ENCODE results near the gene CORO2A.
A peak's percentile ranks its signal among the peaks of the same experiment; 100 is the strongest.

The CORO2A gene, protein sequence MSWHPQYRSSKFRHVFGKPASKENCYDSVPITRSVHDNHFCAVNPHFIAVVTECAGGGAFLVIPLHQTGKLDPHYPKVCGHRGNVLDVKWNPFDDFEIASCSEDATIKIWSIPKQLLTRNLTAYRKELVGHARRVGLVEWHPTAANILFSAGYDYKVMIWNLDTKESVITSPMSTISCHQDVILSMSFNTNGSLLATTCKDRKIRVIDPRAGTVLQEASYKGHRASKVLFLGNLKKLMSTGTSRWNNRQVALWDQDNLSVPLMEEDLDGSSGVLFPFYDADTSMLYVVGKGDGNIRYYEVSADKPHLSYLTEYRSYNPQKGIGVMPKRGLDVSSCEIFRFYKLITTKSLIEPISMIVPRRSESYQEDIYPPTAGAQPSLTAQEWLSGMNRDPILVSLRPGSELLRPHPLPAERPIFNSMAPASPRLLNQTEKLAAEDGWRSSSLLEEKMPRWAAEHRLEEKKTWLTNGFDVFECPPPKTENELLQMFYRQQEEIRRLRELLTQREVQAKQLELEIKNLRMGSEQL

DNA sequence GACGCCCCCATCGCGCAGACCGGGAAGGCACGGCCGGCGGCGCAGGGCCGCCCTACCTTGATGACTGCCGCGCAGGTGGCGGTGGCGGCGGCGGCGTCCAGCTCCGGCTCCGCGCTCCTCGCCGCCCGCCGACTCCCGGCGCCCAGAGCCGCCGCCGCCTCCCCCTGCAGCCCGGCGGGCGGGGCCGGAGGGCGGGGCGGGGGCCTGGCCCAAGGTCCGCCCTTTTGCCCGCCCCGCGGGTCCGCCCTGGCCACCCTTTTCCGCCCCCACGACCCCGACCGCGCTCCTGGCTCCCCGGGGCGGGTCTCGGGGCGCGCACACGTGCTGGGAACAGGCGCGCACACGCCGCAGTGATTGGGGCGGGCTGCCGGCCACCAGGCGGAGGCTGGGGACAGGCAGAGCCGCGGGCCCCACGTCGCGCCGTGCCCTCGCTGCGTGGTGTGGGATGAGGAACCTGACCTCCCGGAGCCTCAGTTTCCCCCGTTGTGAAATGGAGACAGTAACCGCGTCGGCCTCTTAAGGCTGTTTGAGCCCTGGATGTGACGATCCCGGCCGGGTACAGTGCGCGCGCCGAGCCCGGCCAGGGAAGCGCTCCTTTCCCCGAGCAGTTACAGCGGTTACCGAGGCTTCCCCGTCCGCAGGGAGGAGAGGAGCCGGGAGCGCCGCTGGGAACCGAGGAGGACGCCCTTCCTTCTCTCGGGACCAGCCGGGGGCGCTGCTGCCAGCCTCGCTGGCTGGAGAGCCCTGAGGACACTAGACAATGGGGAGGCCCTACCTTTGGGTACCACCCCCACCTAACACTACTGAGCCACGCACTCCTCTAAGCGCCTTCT, at the start of gene CORO2A:
CORO2A (minus strand) TSS at position 135 of the 833 bp plus-strand sequence. CDS start 34,977 bp downstream, outside the sequence.
- peak; percentile 27 to 66 for DNase-seq (ENCODE audit: low read depth in 2 of 2)

DNA sequence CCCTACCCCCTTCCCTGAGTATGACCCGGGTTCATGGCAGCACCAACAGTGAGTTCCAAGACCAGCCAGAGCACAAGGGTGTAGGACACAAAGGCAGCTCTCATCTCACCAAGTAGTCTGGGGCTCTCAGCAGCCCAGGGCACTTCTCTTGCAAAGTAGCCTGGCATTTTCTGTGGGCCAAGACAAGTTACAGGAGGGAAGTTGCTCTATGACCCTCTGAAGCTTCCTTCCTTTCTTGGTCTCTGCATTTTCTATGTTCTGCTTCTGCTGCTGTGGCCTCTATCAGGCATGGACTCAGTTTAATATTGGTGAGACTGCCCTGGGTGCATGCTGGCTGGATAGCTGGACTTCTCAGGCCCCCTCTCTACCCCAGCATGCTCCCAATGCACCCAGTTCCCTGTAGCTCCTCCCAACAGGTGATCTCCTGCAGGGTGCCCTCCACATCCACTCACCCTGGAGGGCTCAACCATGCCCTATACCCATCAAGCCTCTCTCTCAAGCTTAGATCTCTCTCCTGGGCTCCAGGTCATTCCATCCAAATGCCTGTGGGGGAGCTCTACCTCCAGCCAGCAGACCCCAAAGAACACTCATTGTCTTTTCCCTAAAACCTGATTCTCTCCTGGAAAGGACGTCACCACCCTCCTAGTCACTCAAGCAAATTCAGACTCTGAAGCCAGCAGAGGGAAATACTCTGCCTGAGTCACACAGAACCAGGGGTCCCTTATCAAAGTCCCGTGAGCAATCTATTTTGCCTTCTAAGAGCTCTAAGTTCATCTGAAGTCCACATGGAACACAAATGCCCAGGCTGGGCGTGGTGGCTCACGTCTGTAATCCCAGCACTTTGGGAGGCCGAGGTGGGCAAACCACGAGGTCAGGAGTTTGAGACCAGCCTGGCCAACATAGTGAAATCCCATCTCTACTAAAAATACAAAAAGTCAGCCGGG, 49.2 kb upstream of the CORO2A start:
- no peak for DNase-seq (ENCODE audit: low read depth in 2 of 2)

DNA sequence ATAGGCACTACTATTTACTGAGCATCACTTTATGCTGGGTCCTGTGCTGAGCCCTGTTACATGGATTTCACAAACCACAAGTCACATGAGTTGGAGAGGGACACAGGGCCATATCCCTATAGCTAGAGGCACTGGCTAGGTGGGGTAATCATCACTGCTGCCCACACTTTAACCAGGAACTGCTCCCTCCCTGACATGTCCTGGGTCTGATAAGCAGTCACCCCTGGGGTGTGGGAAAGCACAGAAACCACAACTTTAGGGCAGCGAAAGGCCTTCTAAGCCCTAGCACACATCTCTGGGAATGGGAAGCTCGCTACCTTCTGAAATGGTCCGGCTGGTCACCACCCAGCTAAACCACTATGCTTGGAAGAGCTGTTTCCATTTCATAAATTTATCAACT, 48.0 kb upstream of the CORO2A start:
- DNase-seq (ENCODE audit: low read depth in 2 of 2) = no peak

DNA sequence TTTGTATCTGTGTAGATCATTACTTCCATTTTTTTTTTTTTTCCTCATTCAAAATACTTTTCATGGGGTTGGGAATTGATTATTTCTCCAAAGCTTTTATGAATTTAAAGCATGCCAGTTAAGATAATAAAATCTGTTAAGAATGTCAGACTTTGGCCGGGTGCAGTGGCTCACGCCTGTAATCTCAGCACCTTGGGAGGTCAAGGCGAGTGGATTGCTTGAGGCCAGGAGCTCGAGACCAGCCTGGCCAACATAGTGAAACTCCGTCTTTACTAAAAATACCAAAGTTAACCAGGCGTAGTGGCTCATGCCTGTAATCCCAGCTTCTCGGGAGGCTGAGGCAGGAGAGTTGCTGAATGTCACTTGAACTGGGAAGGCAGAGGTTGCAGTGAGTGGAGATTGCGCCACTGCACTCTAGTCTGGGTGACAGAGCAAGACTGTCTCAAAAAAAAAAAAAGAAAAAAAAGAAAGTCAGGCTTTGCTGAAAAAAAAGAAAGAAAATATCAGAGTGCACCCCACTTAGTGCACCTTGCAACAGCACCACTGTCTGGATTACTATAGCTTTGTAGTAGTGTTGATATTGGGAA, 44.6 kb upstream of the CORO2A start:
- no peak for DNase-seq (ENCODE audit: low read depth in 2 of 2)

DNA sequence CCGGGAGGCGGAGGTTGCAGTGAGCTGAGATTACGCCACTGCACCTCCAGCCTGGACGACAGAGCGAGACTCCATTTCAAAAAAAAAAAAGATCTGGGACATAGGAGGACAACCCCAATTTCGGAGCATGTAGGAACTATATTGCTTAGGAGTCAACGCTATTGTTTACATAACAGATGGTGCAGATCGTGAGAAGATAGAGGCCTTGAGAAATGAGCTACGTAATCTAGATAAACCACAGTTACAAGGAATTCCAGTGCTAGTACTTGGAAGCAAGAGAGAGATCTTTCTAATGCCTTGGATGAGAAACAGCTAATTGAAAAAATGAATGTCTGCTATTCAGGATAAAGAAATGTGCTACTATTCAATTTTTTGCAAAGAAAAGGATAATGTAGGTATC, 42.7 kb upstream of the CORO2A start:
- DNase-seq (ENCODE audit: low read depth in 2 of 2) = no peak

DNA sequence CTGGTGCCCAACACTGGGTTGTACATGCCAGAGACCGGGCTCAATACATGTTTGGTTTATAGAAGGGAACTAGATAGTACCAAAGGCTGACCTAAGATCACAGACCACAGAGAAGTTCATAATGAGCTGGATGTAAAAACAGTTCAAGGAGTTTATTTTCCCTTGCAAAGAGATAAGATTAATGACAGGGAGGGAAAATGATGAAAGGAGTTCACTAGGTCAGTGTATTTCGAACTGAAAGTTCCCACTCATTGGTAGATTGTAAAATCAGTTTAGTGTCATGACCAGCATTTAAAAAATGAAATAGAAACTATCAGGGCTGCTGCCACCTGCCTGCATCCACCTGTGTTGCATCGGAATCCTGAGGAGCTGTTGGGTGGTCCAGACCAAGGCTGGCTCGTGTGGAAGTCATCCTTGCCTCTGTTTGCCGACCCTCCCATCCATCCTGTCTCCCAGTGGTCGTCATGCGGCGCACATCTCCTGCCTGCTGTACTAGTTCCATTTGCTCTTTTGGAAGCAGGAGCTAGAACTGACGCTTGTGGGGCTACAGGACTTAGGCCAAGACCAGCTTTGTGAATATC, 41.9 kb upstream of the CORO2A start:
- DNase-seq (ENCODE audit: low read depth in 2 of 2) = no peak

DNA sequence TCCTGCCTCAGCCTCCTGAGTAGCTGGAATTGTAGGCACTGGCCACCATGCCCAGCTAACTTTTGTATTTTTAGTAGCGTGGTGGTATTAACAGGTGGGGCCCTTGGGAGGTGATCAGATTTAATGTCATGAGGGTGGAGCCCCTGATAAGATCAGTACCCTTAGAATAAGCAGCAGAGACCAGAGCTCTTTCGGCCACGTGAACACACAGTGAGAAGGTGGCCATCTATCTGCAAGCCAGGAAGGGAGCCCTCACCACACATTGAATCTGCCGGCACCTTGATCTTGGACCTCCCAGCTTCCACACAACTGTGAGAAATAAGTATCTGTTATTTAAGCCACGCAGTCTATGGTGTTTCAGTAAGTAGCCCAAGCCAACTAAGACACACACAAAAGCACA, 40.5 kb upstream of the CORO2A start:
- no peak for DNase-seq (ENCODE audit: low read depth in 2 of 2)

DNA sequence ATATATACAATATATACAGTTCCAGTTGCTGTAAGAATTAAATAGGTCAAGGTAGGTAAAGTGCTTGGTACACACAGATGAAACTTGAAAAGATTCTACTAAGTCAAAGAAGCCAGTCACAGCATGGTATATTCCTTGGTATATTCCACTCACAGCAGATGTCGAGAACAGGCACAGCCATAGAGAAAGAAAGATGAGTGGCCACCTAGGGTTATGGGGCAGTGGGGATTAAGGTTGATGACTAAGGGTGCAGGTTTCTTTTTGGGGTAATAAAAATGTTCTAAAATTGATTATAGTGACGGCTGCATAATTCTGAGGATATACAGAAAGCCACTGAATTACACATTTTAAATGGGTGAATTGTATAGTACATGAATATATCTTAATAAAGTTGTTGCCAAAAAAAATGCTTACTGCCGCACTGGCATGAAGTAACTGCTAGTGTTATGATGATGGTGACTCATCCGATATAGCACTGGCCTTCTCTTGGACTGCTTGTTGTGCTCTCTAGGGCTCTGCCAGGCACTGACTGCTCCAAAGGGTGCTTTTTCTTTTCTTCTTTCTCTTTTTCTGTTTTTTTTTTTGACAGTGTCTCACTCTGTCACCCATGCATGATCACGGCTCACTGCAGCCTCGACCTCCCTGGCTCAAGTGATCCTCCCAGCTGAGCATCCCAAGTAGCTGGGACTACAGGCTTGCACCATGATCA, 39.5 kb upstream of the CORO2A start:
- no peak for DNase-seq (ENCODE audit: low read depth in 2 of 2)

DNA sequence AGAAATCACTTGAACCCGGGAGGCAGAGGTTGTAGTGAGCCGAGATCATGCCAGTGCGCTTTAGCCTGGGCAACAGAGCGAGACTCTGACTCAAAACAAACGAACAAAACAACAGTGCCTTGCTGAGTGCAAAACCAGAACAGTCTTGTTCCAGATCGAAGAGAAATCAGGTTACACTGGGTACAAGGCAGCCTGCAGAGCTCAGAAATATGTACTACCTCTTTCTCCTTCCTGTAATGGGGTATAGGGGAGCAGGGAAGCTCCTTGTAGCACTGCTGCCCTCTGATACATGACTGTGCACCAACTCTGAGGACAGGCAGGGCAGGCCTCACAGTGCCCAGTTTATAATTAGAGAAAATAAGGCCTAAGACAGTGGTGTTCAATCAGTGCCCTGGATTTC, 38.4 kb upstream of the CORO2A start:
- no peak for DNase-seq (ENCODE audit: low read depth in 2 of 2)

DNA sequence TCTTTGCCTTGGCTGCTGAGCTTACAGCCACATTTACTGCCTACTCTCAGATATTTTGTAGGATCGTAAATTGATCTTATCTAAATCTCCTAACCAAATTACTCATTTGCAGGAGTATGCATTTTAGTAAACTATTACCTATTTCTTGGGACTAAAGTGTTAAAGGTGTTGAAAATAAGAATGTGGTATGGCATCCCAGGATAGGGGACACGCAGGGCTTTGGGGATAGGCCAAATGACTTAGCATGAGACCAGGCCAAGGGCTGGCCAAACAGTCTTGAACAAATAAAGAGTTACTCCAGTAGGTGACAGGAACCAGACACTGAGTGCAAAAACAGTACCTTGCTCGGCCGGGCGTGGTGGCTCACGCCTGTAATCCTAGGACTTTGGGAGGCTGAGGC, 37.9 kb upstream of the CORO2A start:
- DNase-seq (ENCODE audit: low read depth in 2 of 2) = no peak

DNA sequence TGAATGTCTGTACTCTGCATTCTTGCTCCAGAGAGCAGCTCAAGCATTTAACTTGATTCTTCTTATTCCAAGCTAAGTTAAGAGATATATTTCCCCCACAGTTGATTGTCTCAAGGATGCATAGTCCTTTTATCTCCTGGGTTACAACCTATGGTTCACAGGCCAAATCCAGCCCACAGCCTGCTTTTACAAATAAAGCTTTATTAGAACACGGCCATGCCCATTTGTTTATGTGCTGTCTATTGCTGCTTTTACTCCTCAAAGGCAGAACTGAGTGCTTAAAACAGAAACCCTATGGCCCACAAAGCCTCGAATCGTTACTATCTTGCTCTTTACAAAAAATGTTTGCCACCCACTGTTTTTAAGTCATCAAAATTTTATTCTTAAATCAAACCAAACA, 37.2 kb upstream of the CORO2A start:
- no peak for DNase-seq (ENCODE audit: low read depth in 2 of 2)

DNA sequence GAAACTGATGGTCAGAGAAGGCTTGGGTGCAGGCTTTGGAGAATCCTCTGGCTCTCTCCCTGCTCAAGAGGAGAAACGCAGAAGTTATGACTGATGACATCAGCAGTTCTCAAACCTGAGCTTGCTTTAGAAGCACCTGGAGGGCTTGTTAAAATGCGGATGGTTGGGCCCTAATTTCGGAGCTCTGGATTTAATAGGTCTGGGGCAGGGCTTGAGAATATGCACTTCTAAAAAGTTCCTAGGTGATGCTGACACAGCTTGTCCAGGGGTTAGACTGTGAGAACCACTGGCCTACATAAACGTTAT, 36.6 kb upstream of the CORO2A start:
- no peak for DNase-seq (ENCODE audit: low read depth in 2 of 2)

DNA sequence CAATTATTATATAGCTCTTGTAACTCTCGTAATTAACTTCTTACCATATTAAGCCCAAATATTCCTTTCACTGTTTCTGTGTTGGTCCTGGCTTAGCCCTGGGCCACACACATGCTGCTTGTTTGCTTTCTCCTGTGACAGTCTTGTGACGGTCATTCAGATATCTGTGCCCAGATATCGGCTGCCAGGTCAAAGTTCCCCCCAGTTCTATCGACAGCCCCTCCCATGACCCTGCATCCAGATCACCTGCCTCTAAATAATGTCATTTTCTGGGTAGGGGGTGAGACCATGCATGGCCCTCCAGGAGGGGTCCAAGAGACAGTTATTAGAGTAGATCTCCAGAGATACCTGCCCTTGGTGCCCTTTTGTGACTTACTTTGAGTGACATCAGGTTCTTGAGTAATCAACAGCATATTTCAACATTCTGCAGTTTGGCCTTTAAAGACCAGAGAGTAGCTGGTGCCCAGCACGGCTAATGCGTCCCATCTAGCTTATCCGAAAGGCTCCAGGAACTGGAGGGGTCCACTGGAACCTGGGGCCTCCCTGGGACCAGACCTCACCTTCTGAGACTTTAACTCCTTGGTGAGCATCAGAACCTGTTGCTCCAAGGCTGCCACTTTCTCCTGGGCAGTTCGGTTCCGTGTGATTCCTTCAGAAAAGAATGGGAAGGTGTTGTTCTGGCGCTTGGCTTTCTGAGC, 36.1 kb upstream of the CORO2A start:
- no peak for DNase-seq (ENCODE audit: low read depth in 2 of 2)

DNA sequence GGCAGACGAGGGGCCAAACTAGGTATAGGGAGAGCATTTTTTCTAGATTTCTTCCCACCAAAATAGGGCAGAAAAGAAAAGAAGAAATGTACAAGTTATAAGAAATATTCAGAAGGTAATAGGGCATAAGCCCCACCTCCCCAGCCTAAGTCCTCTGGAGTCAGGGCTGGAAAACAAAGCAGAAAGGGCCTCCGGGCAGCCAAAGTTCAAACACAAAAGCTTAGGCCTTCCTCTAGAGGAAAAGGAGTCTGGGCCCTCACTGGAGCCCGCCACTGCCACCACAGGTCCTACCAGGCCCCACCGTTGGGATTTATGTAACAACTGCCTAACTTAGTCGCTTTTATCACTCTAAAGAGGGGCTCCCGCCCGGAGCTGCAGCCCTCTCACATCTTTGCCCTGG, 35.4 kb upstream of the CORO2A start:
- DNase-seq (ENCODE audit: low read depth in 2 of 2) = no peak

DNA sequence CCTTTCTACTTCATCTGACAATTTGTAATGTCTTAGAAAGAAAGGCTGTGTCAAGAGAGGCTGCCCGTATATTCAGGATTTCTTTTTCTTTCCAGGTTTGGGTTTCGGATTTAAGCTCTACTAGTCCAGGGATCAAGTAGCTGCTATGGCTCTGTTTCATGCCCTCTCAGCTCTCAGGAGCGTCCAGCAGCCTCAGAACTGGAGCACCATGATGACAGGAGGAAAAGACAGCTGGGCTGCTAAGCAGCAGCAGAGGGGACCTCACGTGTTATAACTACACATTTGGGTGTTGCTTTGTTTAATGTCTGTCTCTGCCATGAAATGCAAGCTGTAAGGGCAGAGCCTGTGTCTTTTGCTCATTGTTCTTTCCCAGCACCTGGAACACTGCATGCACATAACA, 34.5 kb upstream of the CORO2A start:
- no peak for DNase-seq (ENCODE audit: low read depth in 2 of 2)

DNA sequence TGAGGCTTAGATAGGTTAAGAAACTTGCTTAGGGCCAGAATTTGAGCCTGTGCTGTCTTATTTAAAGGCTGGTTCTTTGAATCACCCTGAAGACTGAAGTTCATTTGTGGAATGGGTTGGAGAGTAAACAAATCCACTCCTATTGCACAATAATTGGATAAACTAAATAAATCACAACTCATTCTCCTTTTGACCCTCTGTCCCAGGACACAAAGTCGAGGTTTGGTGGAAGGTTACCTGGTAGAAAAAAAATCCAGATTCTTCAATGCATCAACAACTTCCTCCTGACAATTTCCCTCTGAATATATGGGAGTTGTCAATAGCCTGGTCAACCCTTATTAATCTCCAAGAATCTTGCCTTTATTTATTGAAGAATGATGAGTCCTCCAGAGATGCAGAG, 34.1 kb upstream of the CORO2A start:
- no peak for DNase-seq (ENCODE audit: low read depth in 2 of 2)

DNA sequence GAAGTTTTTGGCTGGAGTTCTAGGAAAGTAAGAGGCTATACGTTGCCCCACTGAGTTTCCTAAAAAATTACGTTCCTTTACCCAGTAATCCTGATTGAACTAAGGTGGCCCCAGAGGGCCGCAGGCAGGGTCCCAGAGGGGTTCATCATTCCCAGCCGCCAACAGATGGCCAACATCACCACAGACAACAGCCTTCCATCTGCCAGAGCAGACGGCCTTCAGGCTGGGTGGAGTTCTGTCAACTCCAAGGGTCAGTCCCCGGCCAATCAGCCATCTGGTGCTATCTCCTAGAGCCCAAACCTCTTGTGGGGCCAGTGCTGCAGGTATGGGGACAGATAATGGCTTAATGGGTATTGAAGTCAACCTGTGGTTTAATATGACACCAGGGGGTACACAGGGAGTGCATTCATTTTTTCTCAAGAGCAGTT, 32.6 kb upstream of the CORO2A start:
- no peak for DNase-seq (ENCODE audit: low read depth in 2 of 2)

DNA sequence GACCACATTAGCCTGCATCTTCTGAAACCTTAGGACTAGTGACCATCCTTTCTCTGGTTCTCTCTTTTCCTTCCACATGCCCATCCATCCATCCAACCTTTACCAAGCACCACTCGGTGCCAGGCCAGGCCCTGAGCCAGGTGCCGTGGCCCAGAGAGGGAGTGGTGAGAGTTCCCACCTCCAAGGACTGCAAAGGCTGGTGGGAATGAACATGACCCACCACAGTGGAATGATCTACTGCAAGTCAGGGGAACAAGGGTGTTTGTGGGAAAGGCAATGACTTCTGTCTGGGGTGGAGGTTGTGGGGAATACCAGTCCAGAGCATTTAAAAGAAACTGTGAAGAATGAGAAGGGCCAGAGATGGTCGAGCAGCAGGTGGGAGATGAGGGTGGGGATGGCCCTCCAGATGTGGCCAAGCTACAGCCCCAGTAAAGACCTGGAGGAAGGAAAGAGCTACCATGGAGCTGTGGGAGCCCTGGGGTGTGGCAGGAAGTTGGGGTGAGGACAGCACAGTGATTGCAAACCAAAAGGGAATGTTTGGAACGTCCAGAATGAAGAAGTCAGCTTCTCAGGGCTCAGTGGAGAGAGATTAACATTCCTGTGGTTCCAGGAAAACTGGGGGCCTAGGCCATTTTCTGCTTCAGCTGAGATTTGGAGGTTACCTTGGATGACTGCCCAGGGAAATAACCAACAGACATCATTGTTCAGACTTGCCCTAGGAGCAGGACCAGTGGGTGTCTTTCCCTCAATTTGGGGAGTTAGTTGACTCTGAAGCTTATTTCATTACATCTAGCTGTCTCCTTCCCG, 30.7 kb upstream of the CORO2A start:
- no peak for DNase-seq (ENCODE audit: low read depth in 2 of 2)

DNA sequence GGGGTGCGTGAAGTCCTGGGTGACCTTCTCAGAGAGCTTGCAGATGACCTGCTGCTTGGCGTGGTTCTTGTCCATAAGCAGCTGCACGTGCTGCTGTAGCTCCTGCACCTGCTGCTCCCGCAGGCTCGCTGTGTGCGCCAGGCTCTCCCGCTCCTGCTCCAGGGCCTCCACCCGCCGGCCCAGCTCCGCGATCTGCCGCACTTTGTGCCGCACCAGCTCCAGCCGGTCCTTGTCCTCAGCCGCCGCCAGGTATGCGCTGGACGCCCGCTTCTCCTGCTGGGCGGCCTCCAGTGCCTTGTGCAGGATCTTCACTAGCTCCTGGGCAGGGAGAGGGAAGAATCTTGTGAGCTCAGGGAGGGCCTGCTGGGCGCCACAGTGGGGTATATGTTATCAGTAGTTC, 28.5 kb upstream of the CORO2A start:
- no peak for DNase-seq (ENCODE audit: low read depth in 2 of 2)

Measured in stimulated activated CD4-positive, alpha-beta T cell treated with anti-CD3 and anti-CD28 coated beads, Interleukin-12 subunit alpha, Interleukin-12 subunit beta, amount 100 ng/mL, for 24 hours (primary cell).